Measurements from ENCODE around the gene WDR27. TPM values are rescaled to one million over a fixed set of nuclear protein-coding genes. Genes with fewer than 3 reads are reported as not detected.

The WDR27 gene
- total RNA-seq, 2 experiments from 2014 or later: 48.8 to 49.6 TPM

DNA sequence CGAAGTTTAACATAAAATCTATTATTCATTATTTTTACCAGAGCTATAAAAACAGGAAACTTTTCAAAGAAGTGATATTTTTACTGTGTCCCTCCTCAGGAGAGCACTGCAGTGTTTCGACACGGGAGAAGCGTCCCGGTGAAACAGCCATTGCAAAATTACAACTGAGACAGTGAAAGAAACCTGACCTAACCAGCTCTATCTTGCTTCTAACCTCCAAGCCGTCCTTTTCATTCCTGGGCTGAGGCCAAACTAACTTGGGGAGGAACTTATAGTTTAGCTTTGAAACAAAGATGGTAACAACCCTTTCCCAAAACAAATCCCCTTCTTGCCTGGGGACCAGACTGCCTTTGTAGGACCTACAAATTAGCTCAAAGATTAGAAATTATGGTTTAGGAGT, 79.2 kb downstream of the WDR27 start:
- POLR2A ChIA-PET: interaction anchor here (1.2 kb wide), 1 partner anchor 32 kb away, joined by 4 read pairs; no protein-coding TSS in a partner anchor
- CTCF ChIA-PET: no interaction called here

GRCh38 chr6:169621311-169621710, 80.5 kb downstream of the WDR27 start:
- Mint-ChIP-seq H3K4me3 (no peak overlapping the region), H3K27me3 (no peaks in the 10 kb centered on the region), H3K9me3 (no peaks in the 10 kb centered on the region), H3K4me1 (ENCODE audit: low read depth) (no peaks in the 10 kb centered on the region), H3K27ac (no peak overlapping the region), H3K36me3 (ENCODE audit: low read depth) (no peaks in the 10 kb centered on the region)
- TF ChIP-seq, protein P1, sequence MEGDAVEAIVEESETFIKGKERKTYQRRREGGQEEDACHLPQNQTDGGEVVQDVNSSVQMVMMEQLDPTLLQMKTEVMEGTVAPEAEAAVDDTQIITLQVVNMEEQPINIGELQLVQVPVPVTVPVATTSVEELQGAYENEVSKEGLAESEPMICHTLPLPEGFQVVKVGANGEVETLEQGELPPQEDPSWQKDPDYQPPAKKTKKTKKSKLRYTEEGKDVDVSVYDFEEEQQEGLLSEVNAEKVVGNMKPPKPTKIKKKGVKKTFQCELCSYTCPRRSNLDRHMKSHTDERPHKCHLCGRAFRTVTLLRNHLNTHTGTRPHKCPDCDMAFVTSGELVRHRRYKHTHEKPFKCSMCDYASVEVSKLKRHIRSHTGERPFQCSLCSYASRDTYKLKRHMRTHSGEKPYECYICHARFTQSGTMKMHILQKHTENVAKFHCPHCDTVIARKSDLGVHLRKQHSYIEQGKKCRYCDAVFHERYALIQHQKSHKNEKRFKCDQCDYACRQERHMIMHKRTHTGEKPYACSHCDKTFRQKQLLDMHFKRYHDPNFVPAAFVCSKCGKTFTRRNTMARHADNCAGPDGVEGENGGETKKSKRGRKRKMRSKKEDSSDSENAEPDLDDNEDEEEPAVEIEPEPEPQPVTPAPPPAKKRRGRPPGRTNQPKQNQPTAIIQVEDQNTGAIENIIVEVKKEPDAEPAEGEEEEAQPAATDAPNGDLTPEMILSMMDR (IDR thresholded peaks at IDR 0.05): no peak
- intact Hi-C loops (cut with micrococcal nuclease): no loop called here
- ChIA-PET CTCF (no interaction called here), POLR2A (no interaction called here)
- ATAC-seq (no peak), DNase-seq (no peak)

More for the DNA sequence above, 79.2 kb downstream of the WDR27 start:
- Mint-ChIP-seq H3K4me1 (ENCODE audit: low read depth) (no peaks in the 10 kb centered on the region), H3K27ac (no peak overlapping the region), H3K4me3 (no peak overlapping the region), H3K9me3 (no peaks in the 10 kb centered on the region), H3K27me3 (no peaks in the 10 kb centered on the region), H3K36me3 (ENCODE audit: low read depth) (no peaks in the 10 kb centered on the region)
- ATAC-seq: no peak
- no peak for DNase-seq
- intact Hi-C loops (cut with micrococcal nuclease): no loop called here
- TF ChIP-seq, protein P1 (IDR thresholded peaks at IDR 0.05): no peak

- ChIA-PET POLR2A (no interaction called here), CTCF (no interaction called here)
- Mint-ChIP-seq H3K27ac (no peak overlapping the region), H3K36me3 (ENCODE audit: low read depth) (peaks cover 2% of the 10 kb centered on the region), H3K9me3 (peaks cover 3% of the 10 kb centered on the region), H3K27me3 (no peaks in the 10 kb centered on the region), H3K4me3 (no peak overlapping the region), H3K4me1 (ENCODE audit: low read depth) (no peaks in the 10 kb centered on the region)
- intact Hi-C loops (cut with micrococcal nuclease): no loop called here
- TF ChIP-seq, protein P1 (IDR thresholded peaks at IDR 0.05): no peak
- ATAC-seq: no peak
- no peak for DNase-seq
Observed at GRCh38 chr6:169620171-169621130, 81.4 kb downstream of the WDR27 start.

DNA sequence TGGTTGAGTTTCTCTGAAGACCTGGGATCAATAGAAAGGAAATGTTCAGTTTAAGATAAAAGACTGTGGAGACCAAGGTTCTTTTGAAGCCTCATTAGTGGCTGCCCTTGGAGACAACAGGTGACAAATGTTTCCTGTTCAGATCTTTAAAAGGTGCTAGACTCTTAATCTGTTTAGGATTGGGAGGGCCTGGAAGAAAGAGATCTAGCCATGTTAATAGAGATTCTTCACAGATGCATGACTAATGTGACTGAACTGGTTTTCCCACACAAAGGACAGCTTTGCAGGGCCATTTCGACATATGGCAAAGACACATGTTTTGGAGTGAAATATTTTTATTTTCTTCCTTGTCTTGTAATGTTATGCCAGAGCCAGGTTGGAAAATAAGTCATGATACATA, 82.2 kb downstream of the WDR27 start:
- no peak for ATAC-seq
- Mint-ChIP-seq H3K27me3 (no peaks in the 10 kb centered on the region), H3K4me3 (no peak overlapping the region), H3K4me1 (ENCODE audit: low read depth) (no peaks in the 10 kb centered on the region), H3K9me3 (peaks cover 7% of the 10 kb centered on the region), H3K27ac (no peak overlapping the region), H3K36me3 (ENCODE audit: low read depth) (peaks cover 4% of the 10 kb centered on the region)
- TF ChIP-seq, protein P1 (IDR thresholded peaks at IDR 0.05): no peak
- ChIA-PET CTCF (no interaction called here), POLR2A (no interaction called here)
- intact Hi-C loops (cut with micrococcal nuclease): no loop called here
- no peak for DNase-seq
